ENCODE data around the gene PGAP6. TPM values are rescaled to one million over a fixed set of nuclear protein-coding genes. Genes with fewer than 3 reads are reported as not detected.

The PGAP6 gene
- total and polyA plus RNA-seq, 2 of the 8 experiments (the other 6 are each of a cell fraction or from before 2014, with no cell fraction given) = 86.8 to 364 TPM

- H2BK5ac ChIP-seq (ENCODE audit: low read depth, low read length) = no peak overlapping the region; the same call in 1 of the 2 replicates
- H3K4me3 ChIP-seq (ENCODE audit: extremely low read depth in 1 of 4, insufficient read depth in 2 of 4, low read depth in 3 of 4, low read length in 4 of 4) = no peak overlapping the region
- H4K20me1 ChIP-seq (replicated peaks in 1 of 2; ENCODE audit: control insufficient read depth in 1 of 2, insufficient read depth in 2 of 2, low read length in 2 of 2) = peaks cover 23 to 49% of the 10 kb centered on the region in 2 experiments
- DNase-seq (ENCODE audit: low read depth in 1 of 2, low spot score in 2 of 2) (no peak), FAIRE-seq (no peak)
- no peak overlapping the region for H3K9ac ChIP-seq (replicated peaks in 1 of 4; ENCODE audit: extremely low read depth in 1 of 4, low read depth in 3 of 4, low read length in 3 of 4)
- no peak overlapping the region for H4K5ac ChIP-seq (ENCODE audit: insufficient read length, low read depth, low read length)
- no peak overlapping the region for H3K18ac ChIP-seq (ENCODE audit: extremely low read depth, low read length)
- no peak overlapping the region; the same call in 1 of the 2 replicates for H4K8ac ChIP-seq (ENCODE audit: extremely low read depth, insufficient read depth, low read length)
- H3K23me2 ChIP-seq (ENCODE audit: low read depth, low read length) = no peaks in the 10 kb centered on the region; the same call in 1 of the 2 replicates
- no peak overlapping the region for H2BK20ac ChIP-seq (ENCODE audit: low read length)
- H2BK12ac ChIP-seq (ENCODE audit: low read depth, low read length) = no peak overlapping the region
- H2AK5ac ChIP-seq (ENCODE audit: low read depth, low read length) = no peak overlapping the region
- H3K4me2 ChIP-seq (ENCODE audit: insufficient read depth in 1 of 2, low read depth in 2 of 2, low read length in 2 of 2) = no peak overlapping the region
- no peak overlapping the region for H3K56ac ChIP-seq (replicated peaks; ENCODE audit: insufficient read length, low read depth, low read length)
- H3K9me3 ChIP-seq (ENCODE audit: insufficient read depth in 2 of 2, low read depth in 1 of 2, low read length in 1 of 2) = no peaks in the 10 kb centered on the region
- peaks cover 29% of the 10 kb centered on the region for H3K79me1 ChIP-seq (ENCODE audit: low read depth, low read length)
- CTCF ChIA-PET (ENCODE audit: partially characterized antibody) = interaction anchor here (0.6 to 1.9 kb wide), 10 partner anchors 11 to 230 kb away, joined by 3 to 7 read pairs (median 4); partner anchors contain the start of gene ARHGDIG
- no peak overlapping the region for H3K27ac ChIP-seq (ENCODE audit: low read depth, low read length)
- H3K4me1 ChIP-seq (replicated peaks in 1 of 4; ENCODE audit: control insufficient read depth in 3 of 4, insufficient read depth in 4 of 4, low read length in 3 of 4) = peaks cover 0 to 11% (median 6%) of the 10 kb centered on the region in 4 experiments; a peak in 6 of 7 replicates
- H2BK15ac ChIP-seq (ENCODE audit: low read length) = no peak overlapping the region
- H3K14ac ChIP-seq (ENCODE audit: insufficient read length) = no peak overlapping the region
- POLR2A ChIA-PET (ENCODE audit: partially characterized antibody) = interaction anchor here (1.8 kb wide), 1 partner anchor 27 kb away, joined by 6 read pairs; no protein-coding TSS in a partner anchor
- no peak overlapping the region for H3K4ac ChIP-seq (replicated peaks; ENCODE audit: insufficient read length, low read depth, low read length)
- no peak overlapping the region for H4K91ac ChIP-seq (replicated peaks; ENCODE audit: insufficient read length, low read length)
- H3K27me3 ChIP-seq (replicated peaks in 1 of 4; ENCODE audit: control insufficient read depth in 3 of 4, extremely low read depth in 1 of 4, insufficient read depth in 3 of 4, low read length in 3 of 4) = no peaks in the 10 kb centered on the region
- H3K36me3 ChIP-seq (ENCODE audit: control insufficient read depth in 2 of 4, insufficient read depth in 4 of 4, low read length in 3 of 4) = no peaks in the 10 kb centered on the region
- H3K79me2 ChIP-seq (ENCODE audit: control insufficient read depth in 1 of 2, insufficient read depth in 2 of 2, low read length in 2 of 2) = peaks cover 0 to 71% of the 10 kb centered on the region in 2 experiments; a peak in 3 of 4 replicates
- no peak overlapping the region for H2BK120ac ChIP-seq (replicated peaks; ENCODE audit: low read depth, low read length)
- no peak overlapping the region for H3K23ac ChIP-seq (ENCODE audit: insufficient read length)
- H2AFZ ChIP-seq (ENCODE audit: low read length) = no peak overlapping the region
- WGBS, 2 experiments (ENCODE audit: extremely low coverage in 1 of 2, insufficient coverage in 1 of 2, insufficient read length in 1 of 2, insufficient replicate concordance in 2 of 2, low coverage in 1 of 2, low lambda C conversion rate in 2 of 2, missing lambda C conversion rate in 1 of 2) = 84% methylated on average over 39 of the region's 55 CpGs; no CpG with 5 or more reads in 1 of the 2 experiments
- TF ChIP-seq FOSL1 (IDR thresholded peaks at IDR 0.05; ENCODE audit: insufficient read depth, low read depth, low read length) (no peak), RFX5 (IDR thresholded peaks at IDR 0.05; ENCODE audit: borderline replicate concordance, low read depth, low read length) (no peak), MAFK (IDR thresholded peaks at IDR 0.05; ENCODE audit: low read depth, low read length) (no peak), BACH1 (IDR thresholded peaks at IDR 0.05; ENCODE audit: low read length) (no peak), TCF12 (IDR thresholded peaks at IDR 0.05; ENCODE audit: low read depth, low read length) (no peak), ZNF274 (IDR thresholded peaks at IDR 0.05; ENCODE audit: borderline replicate concordance, extremely low read depth, low read length) (no peak), RBBP5 (IDR thresholded peaks at IDR 0.05; ENCODE audit: borderline replicate concordance, low read depth, low read length) (no peak)
These were observed 57.1 kb downstream of the PGAP6 start for GRCh38 chr16:324451-325334.

All from H1 (cell line).